ENCODE data around the gene ARHGEF28. TPM values are rescaled to one million over a fixed set of nuclear protein-coding genes. Genes with fewer than 3 reads are reported as not detected.

Gene ARHGEF28
- total RNA-seq, 2 donors from 2014 or later = 0.24 to 0.30 TPM

- ATAC-seq (replicated peaks in 1 of 2) (no peak), DNase-seq (no peak)
- no peaks in the 10 kb centered on the region for H3K9me3 Mint-ChIP-seq
- no peak overlapping the region for H3K27ac Mint-ChIP-seq
- H3K4me1 Mint-ChIP-seq (ENCODE audit: low read depth) = no peaks in the 10 kb centered on the region
- no peaks in the 10 kb centered on the region for H3K36me3 Mint-ChIP-seq (ENCODE audit: insufficient read depth in 2 of 2)
- peaks cover 20% of the 10 kb centered on the region for H3K27me3 Mint-ChIP-seq (ENCODE audit: low read depth)
- H3K4me3 Mint-ChIP-seq = no peak overlapping the region
Measured at GRCh38 chr5:73841641-73842040, 215.6 kb downstream of the ARHGEF28 start.

- H3K27me3 Mint-ChIP-seq (ENCODE audit: low read depth) = peaks cover 8% of the 10 kb centered on the region
- no peaks in the 10 kb centered on the region for H3K36me3 Mint-ChIP-seq (ENCODE audit: insufficient read depth in 2 of 2)
- H3K27ac Mint-ChIP-seq = no peak overlapping the region
- no peak overlapping the region for H3K4me3 Mint-ChIP-seq
- ATAC-seq (replicated peaks in 1 of 2) (no peak), DNase-seq (no peak)
- no peaks in the 10 kb centered on the region for H3K9me3 Mint-ChIP-seq
- H3K4me1 Mint-ChIP-seq (ENCODE audit: low read depth) = no peaks in the 10 kb centered on the region
Measured at GRCh38 chr5:73844165-73844564, 218.2 kb downstream of the ARHGEF28 start.

- DNase-seq (no peak), ATAC-seq (replicated peaks in 1 of 2) (no peak)
- Mint-ChIP-seq H3K9me3 (no peaks in the 10 kb centered on the region), H3K36me3 (ENCODE audit: insufficient read depth in 2 of 2) (no peaks in the 10 kb centered on the region), H3K4me3 (no peak overlapping the region), H3K27ac (no peak overlapping the region), H3K4me1 (ENCODE audit: low read depth) (no peaks in the 10 kb centered on the region), H3K27me3 (ENCODE audit: low read depth) (peaks cover 20% of the 10 kb centered on the region)
Measured at GRCh38 chr5:73851471-73852181, 225.6 kb downstream of the ARHGEF28 start.

GRCh38 chr5:73853091-73853490 is 227.1 kb downstream of the ARHGEF28 start:
- DNase-seq (no peak), ATAC-seq (replicated peaks in 1 of 2) (no peak)
- H3K4me3 Mint-ChIP-seq = no peak overlapping the region
- peaks cover 22% of the 10 kb centered on the region for H3K27me3 Mint-ChIP-seq (ENCODE audit: low read depth)
- H3K9me3 Mint-ChIP-seq = no peaks in the 10 kb centered on the region
- no peak overlapping the region for H3K27ac Mint-ChIP-seq
- no peaks in the 10 kb centered on the region for H3K36me3 Mint-ChIP-seq (ENCODE audit: insufficient read depth in 2 of 2)
- no peaks in the 10 kb centered on the region for H3K4me1 Mint-ChIP-seq (ENCODE audit: low read depth)

- Mint-ChIP-seq H3K4me1 (ENCODE audit: low read depth) (no peaks in the 10 kb centered on the region), H3K9me3 (no peaks in the 10 kb centered on the region), H3K27me3 (ENCODE audit: low read depth) (peaks cover 43% of the 10 kb centered on the region), H3K36me3 (ENCODE audit: insufficient read depth in 2 of 2) (no peaks in the 10 kb centered on the region), H3K4me3 (no peak overlapping the region), H3K27ac (no peak overlapping the region)
- no peak for DNase-seq
- no peak for ATAC-seq (replicated peaks in 1 of 2)
Measured at GRCh38 chr5:73856997-73857396, 231.0 kb downstream of the ARHGEF28 start.

GRCh38 chr5:73857446-73857845 is 231.4 kb downstream of the ARHGEF28 start:
- no peak overlapping the region for H3K27ac Mint-ChIP-seq
- H3K9me3 Mint-ChIP-seq = no peaks in the 10 kb centered on the region
- H3K4me1 Mint-ChIP-seq (ENCODE audit: low read depth) = no peaks in the 10 kb centered on the region
- ATAC-seq (replicated peaks in 1 of 2) = no peak
- H3K4me3 Mint-ChIP-seq = no peak overlapping the region
- no peak for DNase-seq
- H3K27me3 Mint-ChIP-seq (ENCODE audit: low read depth) = peaks cover 46% of the 10 kb centered on the region
- no peaks in the 10 kb centered on the region for H3K36me3 Mint-ChIP-seq (ENCODE audit: insufficient read depth in 2 of 2)

- H3K4me1 Mint-ChIP-seq (ENCODE audit: low read depth) = no peaks in the 10 kb centered on the region
- no peak for DNase-seq
- no peaks in the 10 kb centered on the region for H3K9me3 Mint-ChIP-seq
- no peak for ATAC-seq (replicated peaks in 1 of 2)
- H3K36me3 Mint-ChIP-seq (ENCODE audit: insufficient read depth in 2 of 2) = no peaks in the 10 kb centered on the region
- H3K27ac Mint-ChIP-seq = no peak overlapping the region
- peaks cover 47% of the 10 kb centered on the region for H3K27me3 Mint-ChIP-seq (ENCODE audit: low read depth)
- no peak overlapping the region for H3K4me3 Mint-ChIP-seq
Measured at GRCh38 chr5:73858054-73858453, 232.1 kb downstream of the ARHGEF28 start.

GRCh38 chr5:73858776-73859175 is 232.8 kb downstream of the ARHGEF28 start:
- Mint-ChIP-seq H3K9me3 (no peaks in the 10 kb centered on the region), H3K27me3 (ENCODE audit: low read depth) (peaks cover 45% of the 10 kb centered on the region), H3K4me3 (no peak overlapping the region), H3K36me3 (ENCODE audit: insufficient read depth in 2 of 2) (no peaks in the 10 kb centered on the region), H3K4me1 (ENCODE audit: low read depth) (no peaks in the 10 kb centered on the region), H3K27ac (no peak overlapping the region)
- no peak for DNase-seq
- ATAC-seq (replicated peaks in 1 of 2) = no peak

- no peaks in the 10 kb centered on the region for H3K4me1 Mint-ChIP-seq (ENCODE audit: low read depth)
- H3K27ac Mint-ChIP-seq = no peak overlapping the region
- no peaks in the 10 kb centered on the region for H3K36me3 Mint-ChIP-seq (ENCODE audit: insufficient read depth in 2 of 2)
- no peak for ATAC-seq (replicated peaks in 1 of 2)
- DNase-seq = no peak
- no peaks in the 10 kb centered on the region for H3K9me3 Mint-ChIP-seq
- peaks cover 46% of the 10 kb centered on the region for H3K27me3 Mint-ChIP-seq (ENCODE audit: low read depth)
- H3K4me3 Mint-ChIP-seq = no peak overlapping the region
Measured at GRCh38 chr5:73859696-73860095, 233.7 kb downstream of the ARHGEF28 start.

- H3K9me3 Mint-ChIP-seq = no peaks in the 10 kb centered on the region
- peaks cover 54% of the 10 kb centered on the region for H3K27me3 Mint-ChIP-seq (ENCODE audit: low read depth)
- H3K36me3 Mint-ChIP-seq (ENCODE audit: insufficient read depth in 2 of 2) = no peaks in the 10 kb centered on the region
- H3K27ac Mint-ChIP-seq = no peak overlapping the region
- no peaks in the 10 kb centered on the region for H3K4me1 Mint-ChIP-seq (ENCODE audit: low read depth)
- no peak overlapping the region for H3K4me3 Mint-ChIP-seq
- DNase-seq (no peak), ATAC-seq (replicated peaks in 1 of 2) (no peak)
Measured at GRCh38 chr5:73861313-73861988, 235.5 kb downstream of the ARHGEF28 start.

GRCh38 chr5:73862796-73863195 is 236.8 kb downstream of the ARHGEF28 start:
- no peak overlapping the region for H3K27ac Mint-ChIP-seq
- H3K4me1 Mint-ChIP-seq (ENCODE audit: low read depth) = no peaks in the 10 kb centered on the region
- DNase-seq (no peak), ATAC-seq (replicated peaks in 1 of 2) (no peak)
- peaks cover 61% of the 10 kb centered on the region for H3K27me3 Mint-ChIP-seq (ENCODE audit: low read depth)
- H3K4me3 Mint-ChIP-seq = no peak overlapping the region
- no peaks in the 10 kb centered on the region for H3K36me3 Mint-ChIP-seq (ENCODE audit: insufficient read depth in 2 of 2)
- no peaks in the 10 kb centered on the region for H3K9me3 Mint-ChIP-seq

GRCh38 chr5:73863876-73864275 is 237.9 kb downstream of the ARHGEF28 start:
- ATAC-seq (replicated peaks in 1 of 2) (no peak), DNase-seq (no peak)
- H3K4me3 Mint-ChIP-seq = no peak overlapping the region
- H3K27me3 Mint-ChIP-seq (ENCODE audit: low read depth) = peaks cover 54% of the 10 kb centered on the region
- H3K4me1 Mint-ChIP-seq (ENCODE audit: low read depth) = no peaks in the 10 kb centered on the region
- H3K9me3 Mint-ChIP-seq = no peaks in the 10 kb centered on the region
- H3K27ac Mint-ChIP-seq = no peak overlapping the region
- no peaks in the 10 kb centered on the region for H3K36me3 Mint-ChIP-seq (ENCODE audit: insufficient read depth in 2 of 2)

- no peak overlapping the region for H3K27ac Mint-ChIP-seq
- DNase-seq (no peak), ATAC-seq (replicated peaks in 1 of 2) (no peak)
- H3K4me1 Mint-ChIP-seq (ENCODE audit: low read depth) = no peaks in the 10 kb centered on the region
- H3K9me3 Mint-ChIP-seq = no peaks in the 10 kb centered on the region
- H3K27me3 Mint-ChIP-seq (ENCODE audit: low read depth) = peaks cover 39% of the 10 kb centered on the region
- H3K4me3 Mint-ChIP-seq = no peak overlapping the region
- no peaks in the 10 kb centered on the region for H3K36me3 Mint-ChIP-seq (ENCODE audit: insufficient read depth in 2 of 2)
Measured at GRCh38 chr5:73865315-73865714, 239.3 kb downstream of the ARHGEF28 start.

All from activated T-cell treated with anti-CD3 and anti-CD28 coated beads, Interleukin-2, amount 50 U/mL, for 72 hours (primary cell).